ENCODE results near the gene KIR3DL3.
"Not testable (repeated sequence)": the region's sequence is repeated elsewhere in the genome, so short reads cannot be mapped to it uniquely, and the experiment has no call there.

DNA sequence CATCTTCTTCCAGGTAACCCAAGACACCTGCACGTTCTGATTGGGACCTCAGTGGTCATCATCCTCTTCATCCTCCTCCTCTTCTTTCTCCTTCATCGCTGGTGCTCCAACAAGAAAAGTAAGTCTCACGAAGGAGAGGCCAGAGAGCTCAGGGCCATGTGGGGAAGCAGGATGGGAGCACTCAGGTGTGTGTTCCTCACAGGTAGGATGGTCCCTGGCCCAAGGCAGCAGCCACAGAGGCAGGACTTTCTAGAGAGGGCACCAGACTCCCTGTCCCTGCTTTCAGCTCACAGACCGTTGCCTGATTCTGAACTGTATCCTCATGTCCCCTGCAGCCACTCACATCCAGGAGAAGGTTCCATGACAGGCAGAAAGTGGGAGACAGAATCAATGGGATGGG is 42.2 kb downstream of the KIR3DL3 start:
- not testable (repeated sequence) for TF ChIP-seq CTCF (conservative IDR thresholded peaks at IDR 0.05 in 1 of 2, IDR thresholded peaks at IDR 0.05 in 1 of 2; ENCODE audit: extremely low read depth in 1 of 2, insufficient read depth in 1 of 2, low read depth in 1 of 2, low read length in 2 of 2); EZH2 (IDR thresholded peaks at IDR 0.05; ENCODE audit: borderline replicate concordance, low read length)

All from mammary epithelial cell (primary cell).